ENCODE data around the gene GPR35. TPM values are rescaled to one million over a fixed set of nuclear protein-coding genes. Genes with fewer than 3 reads are reported as not detected.

GPR35 gene
- total RNA-seq, 1 donor from 2014 or later: 1.6 TPM

GRCh38 chr2:240645801-240646175 lies 20.5 kb downstream of the GPR35 start:
- POLR2A ChIA-PET: no interaction called here
- Mint-ChIP-seq H3K27ac (no peak overlapping the region), H3K27me3 (peaks cover 24% of the 10 kb centered on the region), H3K4me1 (no peaks in the 10 kb centered on the region), H3K9me3 (no peaks in the 10 kb centered on the region), H3K36me3 (ENCODE audit: low read depth) (no peaks in the 10 kb centered on the region), H3K4me3 (no peak overlapping the region)
- intact Hi-C loops (cut with micrococcal nuclease): no loop called here
- TF ChIP-seq CTCF (IDR thresholded peaks at IDR 0.05): no peak
- ATAC-seq (ENCODE audit: low read depth) (no peak), DNase-seq (no peak)
- CTCF ChIA-PET: no interaction called here

- H3K4me1 Mint-ChIP-seq: no peaks in the 10 kb centered on the region
- TF ChIP-seq CTCF (IDR thresholded peaks at IDR 0.05): no peak
- DNase-seq (no peak), ATAC-seq (ENCODE audit: low read depth) (no peak)
- ChIA-PET POLR2A (no interaction called here), CTCF (no interaction called here)
- intact Hi-C loops (cut with micrococcal nuclease): no loop called here
- no peak overlapping the region for H3K4me3 Mint-ChIP-seq
- no peak overlapping the region for H3K27ac Mint-ChIP-seq
- H3K27me3 Mint-ChIP-seq: peaks cover 29% of the 10 kb centered on the region
- no peaks in the 10 kb centered on the region for H3K36me3 Mint-ChIP-seq (ENCODE audit: low read depth)
- no peaks in the 10 kb centered on the region for H3K9me3 Mint-ChIP-seq
These were observed 21.1 kb downstream of the GPR35 start for GRCh38 chr2:240646176-240646899.

- Mint-ChIP-seq H3K27me3 (peaks cover 33% of the 10 kb centered on the region), H3K36me3 (ENCODE audit: low read depth) (no peaks in the 10 kb centered on the region), H3K9me3 (no peaks in the 10 kb centered on the region), H3K4me1 (no peaks in the 10 kb centered on the region), H3K4me3 (no peak overlapping the region), H3K27ac (no peak overlapping the region)
- intact Hi-C loops (cut with micrococcal nuclease): no loop called here
- CTCF ChIA-PET: no interaction called here
- TF ChIP-seq CTCF (IDR thresholded peaks at IDR 0.05): no peak
- POLR2A ChIA-PET: no interaction called here
- ATAC-seq (ENCODE audit: low read depth): no peak
- DNase-seq: no peak
These were observed 21.7 kb downstream of the GPR35 start for GRCh38 chr2:240646900-240647502.

GRCh38 chr2:240647503-240648154 lies 22.3 kb downstream of the GPR35 start:
- Mint-ChIP-seq H3K27ac (no peak overlapping the region), H3K27me3 (peaks cover 36% of the 10 kb centered on the region), H3K36me3 (ENCODE audit: low read depth) (no peaks in the 10 kb centered on the region), H3K4me3 (no peak overlapping the region), H3K4me1 (no peaks in the 10 kb centered on the region), H3K9me3 (no peaks in the 10 kb centered on the region)
- CTCF ChIA-PET: no interaction called here
- intact Hi-C loops (cut with micrococcal nuclease): no loop called here
- DNase-seq (no peak), ATAC-seq (ENCODE audit: low read depth) (no peak)
- no peak for TF ChIP-seq CTCF (IDR thresholded peaks at IDR 0.05)
- POLR2A ChIA-PET: no interaction called here

GRCh38 chr2:240648155-240648649 lies 22.9 kb downstream of the GPR35 start:
- ATAC-seq (ENCODE audit: low read depth) (no peak), DNase-seq (no peak)
- intact Hi-C loops (cut with micrococcal nuclease): no loop called here
- Mint-ChIP-seq H3K9me3 (no peaks in the 10 kb centered on the region), H3K27ac (no peak overlapping the region), H3K36me3 (ENCODE audit: low read depth) (no peaks in the 10 kb centered on the region), H3K4me1 (no peaks in the 10 kb centered on the region), H3K27me3 (peaks cover 36% of the 10 kb centered on the region), H3K4me3 (no peak overlapping the region)
- CTCF ChIA-PET: no interaction called here
- POLR2A ChIA-PET: no interaction called here
- no peak for TF ChIP-seq CTCF (IDR thresholded peaks at IDR 0.05)
